ENCODE results near the gene LILRB4. TPM values are rescaled to one million over a fixed set of nuclear protein-coding genes. Genes with fewer than 3 reads are reported as not detected.
"Not testable (repeated sequence)": the region's sequence is repeated elsewhere in the genome, so short reads cannot be mapped to it uniquely, and the experiment has no call there.

The LILRB4 gene
- total and polyA plus RNA-seq, 3 donors from 2014 or later, result 1.0 to 12.6 (median 3.2) TPM

- H3K27me3 ChIP-seq, result no peaks in the 10 kb centered on the region
Measured at GRCh38 chr19:54633401-54633800, 29.4 kb upstream of the LILRB4 start.

GRCh38 chr19:54636081-54636480 is 26.7 kb upstream of the LILRB4 start:
- WGBS, 2 donors, result 29 to 57% methylated on average over 11 of the region's 12 CpGs
- H3K27me3 ChIP-seq; intact Hi-C loops (cut with DNase I; ENCODE audit: low total_unique reads): not testable (repeated sequence)

More at GRCh38 chr19:54633401-54633800, 29.4 kb upstream of the LILRB4 start:
- H3K36me3 ChIP-seq (ENCODE audit: low read depth, missing control alignments), result no peaks in the 10 kb centered on the region
- H3K27ac ChIP-seq, result no peak overlapping the region
- 59 to 77% methylated on average over 6 to 7 of the region's 7 CpGs for WGBS, 2 donors
- no peak for DNase-seq
- H3K4me3 ChIP-seq, result no peak overlapping the region
- TF ChIP-seq, protein P1, sequence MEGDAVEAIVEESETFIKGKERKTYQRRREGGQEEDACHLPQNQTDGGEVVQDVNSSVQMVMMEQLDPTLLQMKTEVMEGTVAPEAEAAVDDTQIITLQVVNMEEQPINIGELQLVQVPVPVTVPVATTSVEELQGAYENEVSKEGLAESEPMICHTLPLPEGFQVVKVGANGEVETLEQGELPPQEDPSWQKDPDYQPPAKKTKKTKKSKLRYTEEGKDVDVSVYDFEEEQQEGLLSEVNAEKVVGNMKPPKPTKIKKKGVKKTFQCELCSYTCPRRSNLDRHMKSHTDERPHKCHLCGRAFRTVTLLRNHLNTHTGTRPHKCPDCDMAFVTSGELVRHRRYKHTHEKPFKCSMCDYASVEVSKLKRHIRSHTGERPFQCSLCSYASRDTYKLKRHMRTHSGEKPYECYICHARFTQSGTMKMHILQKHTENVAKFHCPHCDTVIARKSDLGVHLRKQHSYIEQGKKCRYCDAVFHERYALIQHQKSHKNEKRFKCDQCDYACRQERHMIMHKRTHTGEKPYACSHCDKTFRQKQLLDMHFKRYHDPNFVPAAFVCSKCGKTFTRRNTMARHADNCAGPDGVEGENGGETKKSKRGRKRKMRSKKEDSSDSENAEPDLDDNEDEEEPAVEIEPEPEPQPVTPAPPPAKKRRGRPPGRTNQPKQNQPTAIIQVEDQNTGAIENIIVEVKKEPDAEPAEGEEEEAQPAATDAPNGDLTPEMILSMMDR (IDR thresholded peaks at IDR 0.05), result no peak
- TF ChIP-seq POLR2A (IDR thresholded peaks at IDR 0.05), result no peak
- no peaks in the 10 kb centered on the region for H3K4me1 ChIP-seq
- no peaks in the 10 kb centered on the region for H3K9me3 ChIP-seq
- intact Hi-C loops (cut with DNase I; ENCODE audit: low total_unique reads), result no loop called here

GRCh38 chr19:54638683-54639082 is 24.1 kb upstream of the LILRB4 start:
- intact Hi-C loops (cut with DNase I; ENCODE audit: low total_unique reads), result no loop called here
- Histone ChIP-seq H3K27me3 (no peaks in the 10 kb centered on the region), H3K27ac (no peak overlapping the region), H3K4me1 (no peaks in the 10 kb centered on the region), H3K9me3 (no peaks in the 10 kb centered on the region), H3K36me3 (ENCODE audit: low read depth, missing control alignments) (no peaks in the 10 kb centered on the region), H3K4me3 (no peak overlapping the region)
- TF ChIP-seq, protein P1 (IDR thresholded peaks at IDR 0.05), result no peak
- TF ChIP-seq POLR2A (IDR thresholded peaks at IDR 0.05), result no peak
- no peak for DNase-seq
- WGBS, 2 donors, result 59 to 80% methylated on average over 18 of the region's 18 CpGs

More at GRCh38 chr19:54636081-54636480, 26.7 kb upstream of the LILRB4 start:
- H3K27ac ChIP-seq; H3K36me3 ChIP-seq (ENCODE audit: low read depth, missing control alignments); H3K4me3 ChIP-seq; DNase-seq; H3K4me1 ChIP-seq; H3K9me3 ChIP-seq: not testable (repeated sequence)

DNA sequence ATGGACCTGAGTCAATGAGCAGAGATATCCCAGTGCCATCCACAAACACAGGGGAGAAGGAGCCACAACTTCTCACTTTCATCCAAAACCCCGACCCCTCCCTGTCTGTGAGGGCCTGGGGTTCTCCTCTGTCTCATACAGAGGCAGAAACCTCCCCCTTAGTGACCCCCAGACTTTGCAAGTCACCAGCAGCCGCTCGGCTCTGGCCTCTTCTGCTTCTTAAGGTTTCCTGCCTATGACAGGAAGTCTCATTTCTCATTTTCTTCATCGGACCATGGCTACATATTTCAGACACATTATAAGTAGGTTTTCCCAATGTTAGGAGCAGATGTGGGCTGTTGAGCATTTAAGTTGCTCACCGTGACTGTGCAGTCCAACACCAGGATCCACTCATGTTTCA is 19.8 kb upstream of the LILRB4 start:
- WGBS, 2 donors, result 68 to 82% methylated on average over 5 of the region's 5 CpGs
- H3K4me1 ChIP-seq; H3K4me3 ChIP-seq; DNase-seq; H3K36me3 ChIP-seq (ENCODE audit: low read depth, missing control alignments); intact Hi-C loops (cut with DNase I; ENCODE audit: low total_unique reads); H3K27me3 ChIP-seq; H3K9me3 ChIP-seq; H3K27ac ChIP-seq: not testable (repeated sequence)

DNA sequence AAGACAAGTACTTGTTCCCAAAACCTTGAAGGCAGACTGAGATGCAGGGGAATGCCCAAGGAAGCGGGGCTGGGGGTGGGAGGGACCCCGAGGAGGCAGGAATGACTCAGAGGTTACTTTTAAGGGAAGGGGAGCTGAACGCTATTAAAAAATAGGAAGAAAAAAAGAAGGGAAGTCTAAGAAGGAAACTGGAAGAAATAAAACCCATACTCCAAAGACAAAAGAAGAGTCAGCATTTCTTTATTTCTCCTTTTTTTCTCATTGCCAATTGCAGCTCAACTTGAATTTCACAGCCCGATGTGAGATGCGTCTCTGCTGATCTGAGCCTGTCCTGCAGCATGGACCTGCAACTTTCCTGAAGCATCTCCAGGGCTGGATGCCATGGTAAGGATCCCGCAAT is 19.2 kb upstream of the LILRB4 start:
- H3K4me3 ChIP-seq; H3K4me1 ChIP-seq; H3K27ac ChIP-seq; DNase-seq; H3K9me3 ChIP-seq; H3K27me3 ChIP-seq; H3K36me3 ChIP-seq (ENCODE audit: low read depth, missing control alignments); intact Hi-C loops (cut with DNase I; ENCODE audit: low total_unique reads): not testable (repeated sequence)
- 70 to 72% methylated on average over 5 to 6 of the region's 6 CpGs for WGBS, 2 donors

DNA sequence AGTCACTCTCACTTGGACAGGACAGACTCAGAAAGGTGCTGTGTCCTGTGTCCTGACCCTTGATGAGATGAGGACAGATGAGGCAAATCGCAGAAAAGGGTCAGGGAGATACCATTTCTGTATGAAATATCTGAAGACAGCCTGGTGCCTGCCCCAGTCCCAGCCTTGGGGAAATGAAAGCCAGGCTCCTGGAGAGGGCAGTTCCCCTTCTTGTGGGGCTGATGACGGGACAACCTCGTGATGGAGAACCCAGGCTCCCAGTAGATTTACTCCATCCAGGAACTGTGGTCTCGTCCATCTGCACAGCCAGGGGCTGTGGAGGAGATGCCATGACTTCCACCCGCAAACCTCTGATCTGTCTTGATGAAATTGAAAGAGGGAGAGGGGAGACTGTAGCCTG is 18.7 kb upstream of the LILRB4 start:
- TF ChIP-seq, protein P1 (IDR thresholded peaks at IDR 0.05), result no peak
- no peak for TF ChIP-seq POLR2A (IDR thresholded peaks at IDR 0.05)
- H3K4me3 ChIP-seq, result no peak overlapping the region
- H3K4me1 ChIP-seq, result no peaks in the 10 kb centered on the region
- H3K36me3 ChIP-seq (ENCODE audit: low read depth, missing control alignments), result no peaks in the 10 kb centered on the region
- intact Hi-C loops (cut with DNase I; ENCODE audit: low total_unique reads), result no loop called here
- no peaks in the 10 kb centered on the region for H3K9me3 ChIP-seq
- no peak overlapping the region for H3K27ac ChIP-seq
- DNase-seq, result peak; percentile 22
- H3K27me3 ChIP-seq, result no peaks in the 10 kb centered on the region
- 73 to 78% methylated on average over 4 to 5 of the region's 5 CpGs for WGBS, 2 donors
